Ishikawa (cell line): Measurements from ENCODE around the gene TSPAN18.

Experiments
- CEBPB ChIP-seq: IDR thresholded peaks from 2 replicates; pipeline ENCODE4 v1.6.1; 2012
- CREB1 ChIP-seq: IDR thresholded peaks from 2 replicates; pipeline ENCODE4 v1.6.1; 2012; ENCODE audit warnings: low read depth
- EGR1 ChIP-seq: IDR thresholded peaks from 2 replicates; pipeline ENCODE4 v1.6.1; 2012
- EP300 ChIP-seq: IDR thresholded peaks from 2 replicates; pipeline ENCODE4 v1.6.1; 2012; ENCODE audit warnings: borderline replicate concordance
- FOXM1 ChIP-seq: IDR thresholded peaks from 2 replicates; pipeline ENCODE4 v1.6.1; 2012; ENCODE audit warnings: low read depth, borderline replicate concordance
- NFIC ChIP-seq: IDR thresholded peaks from 2 replicates; pipeline ENCODE4 v1.6.1; 2012
- RAD21 ChIP-seq: IDR thresholded peaks from 2 replicates; pipeline ENCODE4 v1.6.1; 2012; ENCODE audit warnings: low read depth
- TAF1 ChIP-seq: IDR thresholded peaks from 2 replicates; pipeline ENCODE4 v1.6.1; 2012; ENCODE audit warnings: low read depth, mild to moderate bottlenecking
- TCF12 ChIP-seq: IDR thresholded peaks from 2 replicates; pipeline ENCODE4 v1.6.1; 2012; ENCODE audit warnings: low read depth
- TEAD4 ChIP-seq: IDR thresholded peaks from 2 replicates; pipeline ENCODE4 v1.6.1; 2012
- YY1 ChIP-seq: IDR thresholded peaks from 2 replicates; pipeline ENCODE4 v1.6.1; 2012; ENCODE audit warnings: low read depth
- ZBTB7A ChIP-seq: IDR thresholded peaks from 2 replicates; pipeline ENCODE4 v1.6.1; 2012; ENCODE audit warnings: low read depth
- TF ChIP-seq, protein P1 (sequence below): IDR thresholded peaks from 2 replicates; pipeline ENCODE4 v1.6.1; 2012
- TF ChIP-seq, protein P2 (sequence below): IDR thresholded peaks from 2 replicates; pipeline ENCODE4 v1.6.1; 2012
- TF ChIP-seq, protein P3 (sequence below): IDR thresholded peaks from 2 replicates; pipeline ENCODE4 v1.6.1; 2012; ENCODE audit warnings: low read depth, mild to moderate bottlenecking

The TSPAN18 gene

DNA sequence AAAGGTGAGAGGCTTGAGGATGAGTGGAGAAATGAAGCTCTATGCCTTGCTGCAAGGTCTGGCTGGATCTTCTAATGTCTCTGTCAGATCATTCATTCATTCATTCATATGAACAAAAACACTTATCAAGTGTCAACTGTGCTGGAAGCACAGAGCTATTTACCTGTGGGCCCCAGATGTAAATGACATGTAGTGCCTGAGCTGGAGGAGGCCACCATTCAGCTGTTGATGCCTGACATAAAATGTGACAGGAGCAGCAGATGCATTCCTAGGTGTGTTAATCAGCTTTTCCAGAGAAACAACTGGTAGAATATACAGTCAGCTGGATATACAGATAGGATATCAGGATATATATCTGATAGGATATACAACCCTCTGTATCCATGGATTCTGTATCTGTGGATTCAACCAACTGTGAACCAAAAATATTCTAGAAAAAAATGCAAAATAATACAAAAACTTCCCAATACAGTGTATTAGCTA, 44.5 kb downstream of the TSPAN18 start:
- TF ChIP-seq, protein P1, sequence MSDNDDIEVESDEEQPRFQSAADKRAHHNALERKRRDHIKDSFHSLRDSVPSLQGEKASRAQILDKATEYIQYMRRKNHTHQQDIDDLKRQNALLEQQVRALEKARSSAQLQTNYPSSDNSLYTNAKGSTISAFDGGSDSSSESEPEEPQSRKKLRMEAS, result no peak
- TF ChIP-seq FOXM1 (no peak), CREB1 (no peak), EGR1 (no peak), TCF12 (no peak), YY1 (no peak), TEAD4 (no peak), EP300 (no peak), NFIC (no peak), CEBPB (no peak), ZBTB7A (no peak), RAD21 (no peak), TAF1 (no peak)
- TF ChIP-seq, protein P2, sequence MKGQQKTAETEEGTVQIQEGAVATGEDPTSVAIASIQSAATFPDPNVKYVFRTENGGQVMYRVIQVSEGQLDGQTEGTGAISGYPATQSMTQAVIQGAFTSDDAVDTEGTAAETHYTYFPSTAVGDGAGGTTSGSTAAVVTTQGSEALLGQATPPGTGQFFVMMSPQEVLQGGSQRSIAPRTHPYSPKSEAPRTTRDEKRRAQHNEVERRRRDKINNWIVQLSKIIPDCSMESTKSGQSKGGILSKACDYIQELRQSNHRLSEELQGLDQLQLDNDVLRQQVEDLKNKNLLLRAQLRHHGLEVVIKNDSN, result no peak
- TF ChIP-seq, protein P3, sequence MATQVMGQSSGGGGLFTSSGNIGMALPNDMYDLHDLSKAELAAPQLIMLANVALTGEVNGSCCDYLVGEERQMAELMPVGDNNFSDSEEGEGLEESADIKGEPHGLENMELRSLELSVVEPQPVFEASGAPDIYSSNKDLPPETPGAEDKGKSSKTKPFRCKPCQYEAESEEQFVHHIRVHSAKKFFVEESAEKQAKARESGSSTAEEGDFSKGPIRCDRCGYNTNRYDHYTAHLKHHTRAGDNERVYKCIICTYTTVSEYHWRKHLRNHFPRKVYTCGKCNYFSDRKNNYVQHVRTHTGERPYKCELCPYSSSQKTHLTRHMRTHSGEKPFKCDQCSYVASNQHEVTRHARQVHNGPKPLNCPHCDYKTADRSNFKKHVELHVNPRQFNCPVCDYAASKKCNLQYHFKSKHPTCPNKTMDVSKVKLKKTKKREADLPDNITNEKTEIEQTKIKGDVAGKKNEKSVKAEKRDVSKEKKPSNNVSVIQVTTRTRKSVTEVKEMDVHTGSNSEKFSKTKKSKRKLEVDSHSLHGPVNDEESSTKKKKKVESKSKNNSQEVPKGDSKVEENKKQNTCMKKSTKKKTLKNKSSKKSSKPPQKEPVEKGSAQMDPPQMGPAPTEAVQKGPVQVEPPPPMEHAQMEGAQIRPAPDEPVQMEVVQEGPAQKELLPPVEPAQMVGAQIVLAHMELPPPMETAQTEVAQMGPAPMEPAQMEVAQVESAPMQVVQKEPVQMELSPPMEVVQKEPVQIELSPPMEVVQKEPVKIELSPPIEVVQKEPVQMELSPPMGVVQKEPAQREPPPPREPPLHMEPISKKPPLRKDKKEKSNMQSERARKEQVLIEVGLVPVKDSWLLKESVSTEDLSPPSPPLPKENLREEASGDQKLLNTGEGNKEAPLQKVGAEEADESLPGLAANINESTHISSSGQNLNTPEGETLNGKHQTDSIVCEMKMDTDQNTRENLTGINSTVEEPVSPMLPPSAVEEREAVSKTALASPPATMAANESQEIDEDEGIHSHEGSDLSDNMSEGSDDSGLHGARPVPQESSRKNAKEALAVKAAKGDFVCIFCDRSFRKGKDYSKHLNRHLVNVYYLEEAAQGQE, result no peak

DNA sequence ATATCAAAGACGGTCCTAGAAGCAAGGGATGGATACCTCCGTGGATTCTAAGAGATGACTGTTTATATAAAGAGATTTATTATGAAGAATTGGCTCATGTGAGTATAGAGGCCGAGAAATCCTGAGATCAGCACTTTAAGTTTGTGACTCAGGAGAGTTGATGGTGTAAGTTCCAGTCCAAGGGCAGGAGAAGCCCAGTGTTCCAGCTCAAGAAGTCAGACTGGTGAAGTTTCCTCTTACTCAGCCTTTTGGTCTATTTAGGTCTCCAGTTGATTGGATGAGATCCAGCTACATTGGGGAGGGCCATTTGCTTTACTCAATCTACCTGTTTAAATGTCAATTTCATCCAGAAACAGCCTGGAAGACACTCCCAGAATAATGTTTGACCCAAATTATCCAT, 45.1 kb downstream of the TSPAN18 start:
- TF ChIP-seq EP300, result no peak
- TF ChIP-seq TCF12, result no peak
- TF ChIP-seq CREB1, result no peak

DNA sequence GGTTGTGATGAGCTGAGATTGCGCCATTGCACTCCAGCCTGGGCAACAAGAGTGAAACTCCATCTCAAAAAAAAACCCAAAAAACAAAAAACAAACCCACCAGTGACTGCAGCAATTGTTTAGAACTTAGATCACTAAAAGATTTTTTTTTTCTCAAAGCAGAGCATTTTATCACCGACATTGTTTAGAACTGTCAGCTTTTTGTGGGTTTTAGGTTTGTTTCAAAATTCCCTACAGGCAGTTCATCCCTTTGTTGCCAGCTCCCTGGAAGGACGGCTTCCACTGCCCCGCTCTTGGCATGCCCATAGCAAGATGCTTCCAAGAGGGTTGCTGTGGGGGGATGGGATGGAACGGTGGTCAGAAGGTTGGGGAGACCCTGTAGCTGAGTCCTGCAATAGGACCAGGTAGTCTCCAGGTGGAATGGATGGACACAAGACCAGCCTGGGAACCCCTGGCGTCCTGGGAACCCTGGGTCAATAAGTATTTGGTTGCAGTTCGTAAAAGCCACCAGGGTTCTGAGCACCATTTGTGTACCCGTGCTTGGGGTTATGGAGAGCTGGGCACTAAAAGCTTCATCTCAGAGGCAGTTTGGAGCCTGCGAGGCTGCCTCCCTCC, 46.7 kb downstream of the TSPAN18 start:
- TF ChIP-seq RAD21 (no peak), CREB1 (no peak), EGR1 (no peak), ZBTB7A (no peak), TCF12 (no peak), TEAD4 (no peak), CEBPB (no peak)

DNA sequence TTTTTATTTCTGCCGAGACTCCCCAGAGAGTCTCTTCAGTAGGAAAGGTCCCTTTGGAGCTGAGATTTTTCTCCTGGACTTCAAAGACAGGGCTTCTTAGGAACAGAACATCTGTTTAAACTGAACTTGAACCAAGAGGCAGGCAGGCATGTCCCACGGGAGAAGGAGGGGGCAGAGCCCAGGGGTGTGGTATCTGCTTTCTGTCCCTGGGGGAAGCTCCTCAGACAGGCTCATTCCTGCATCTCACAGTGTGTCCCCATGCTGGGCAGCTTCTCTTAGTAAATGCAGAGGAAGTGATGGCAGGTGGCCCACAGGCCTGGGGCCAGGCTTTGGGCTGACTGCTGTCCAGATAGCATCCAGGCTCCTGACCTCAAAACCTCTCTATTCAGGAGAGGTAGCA, 47.3 kb downstream of the TSPAN18 start:
- TF ChIP-seq TEAD4, result no peak
- TF ChIP-seq, protein P2, result no peak
- TF ChIP-seq, protein P3, result no peak
- TF ChIP-seq, protein P1, result no peak
- no peak for TF ChIP-seq TAF1

DNA sequence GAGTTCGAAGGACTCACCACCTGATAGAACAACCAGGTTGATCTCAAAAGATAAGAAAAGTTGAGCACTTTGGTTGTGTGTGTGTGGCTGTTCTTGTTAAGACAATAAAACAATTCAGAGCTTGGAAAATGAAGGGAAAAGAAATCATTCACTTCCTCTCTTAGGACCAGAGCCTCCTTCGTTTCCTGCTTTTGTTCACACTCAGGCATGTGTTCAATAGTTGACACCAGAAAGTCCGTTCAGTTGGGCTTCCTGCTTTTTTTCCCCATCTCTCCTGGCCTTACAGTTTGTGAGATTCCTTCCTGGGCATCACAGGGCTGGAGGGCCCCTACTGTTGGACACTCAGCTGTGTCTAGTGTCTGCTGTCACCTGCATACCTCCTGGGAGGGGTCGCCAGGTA, 48.0 kb downstream of the TSPAN18 start:
- TF ChIP-seq EGR1 (no peak), TCF12 (no peak), TAF1 (no peak), CREB1 (no peak), YY1 (no peak), NFIC (no peak), TEAD4 (no peak), RAD21 (no peak)
- TF ChIP-seq, protein P1, result no peak

DNA sequence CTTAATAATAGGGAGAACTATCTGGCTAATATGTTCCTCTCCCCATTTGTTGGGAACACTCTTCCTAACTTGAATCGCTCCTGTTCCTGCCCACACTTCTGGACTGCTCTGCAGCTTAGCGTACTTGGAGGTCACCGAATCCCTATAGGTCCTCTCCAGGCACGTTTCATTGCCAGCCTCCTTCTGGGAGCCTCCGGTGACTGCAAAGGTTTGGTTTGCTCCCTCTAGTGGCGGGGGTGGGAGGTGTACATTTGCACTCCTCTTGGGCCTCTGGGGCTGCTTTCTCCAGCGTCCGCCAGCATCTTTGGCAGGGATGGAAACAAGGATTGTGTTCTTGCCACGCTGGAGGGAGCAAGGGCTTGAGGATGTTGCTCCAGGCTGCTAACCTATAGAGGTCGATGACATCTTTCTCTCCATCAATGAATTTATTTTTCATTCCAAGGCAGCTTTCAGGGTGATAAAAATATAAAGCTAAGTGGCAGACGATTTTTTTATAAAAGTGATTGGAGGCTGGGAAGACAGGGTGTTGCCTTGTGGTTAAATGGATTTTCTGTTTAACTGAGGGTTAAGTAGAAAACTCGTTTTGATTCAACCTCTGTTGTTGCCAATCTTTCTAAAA, 48.7 kb downstream of the TSPAN18 start:
- no peak for TF ChIP-seq TAF1
- no peak for TF ChIP-seq TEAD4
- TF ChIP-seq EGR1, result no peak
- TF ChIP-seq RAD21, result peak; percentile 60
- TF ChIP-seq, protein P1, result no peak
